ENCODE measurements around the gene ADAM8. TPM values are rescaled to one million over a fixed set of nuclear protein-coding genes. Genes with fewer than 3 reads are reported as not detected.

ADAM8 gene
- total and polyA plus RNA-seq, 2 of the 8 experiments (the other 6 are each of a cell fraction or from before 2014, with no cell fraction given) = 4.6 TPM

DNA sequence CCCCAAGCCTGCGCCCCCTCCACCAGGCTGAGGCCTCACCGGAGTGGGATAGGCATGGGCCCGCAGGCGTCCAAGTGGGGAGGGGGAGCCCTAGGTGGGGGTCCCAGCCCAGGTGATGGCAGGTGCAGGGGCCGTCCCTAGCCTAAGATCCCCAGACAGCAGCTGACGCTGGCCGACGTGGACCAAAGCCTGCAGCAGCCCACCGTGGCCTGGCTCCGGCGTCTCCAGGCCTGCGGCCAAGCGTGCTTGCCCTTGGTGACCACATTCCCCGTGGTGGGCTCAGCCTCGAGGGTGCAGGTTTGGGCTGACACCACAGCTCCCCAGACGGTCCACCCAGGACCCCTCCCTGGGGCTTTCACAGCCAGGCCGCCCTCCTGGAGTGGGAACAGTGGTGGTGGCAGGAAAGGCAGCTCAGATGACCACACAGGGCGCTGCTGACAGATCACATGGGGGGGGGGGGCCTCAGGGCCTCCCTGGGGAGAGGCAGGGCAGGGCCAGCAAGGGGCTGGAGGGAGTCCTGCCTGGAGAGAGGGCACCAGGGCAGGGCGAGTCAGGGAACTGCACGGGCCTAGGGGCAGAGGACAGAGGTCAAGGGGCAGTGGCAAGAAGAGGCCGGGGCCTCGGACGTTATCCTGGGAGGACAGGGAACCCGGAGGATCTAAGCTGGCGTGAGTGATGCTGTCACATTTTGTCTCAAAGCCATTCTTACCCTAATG lies 767 bp upstream of the ADAM8 start:
- peak overlapping the region; percentile 58 to 63 for H3K4me2 ChIP-seq (ENCODE audit: insufficient read depth in 1 of 2, low read depth in 2 of 2, low read length in 2 of 2)
- TF ChIP-seq EP300 (IDR thresholded peaks at IDR 0.05; ENCODE audit: borderline replicate concordance in 1 of 2, low read depth in 2 of 2, low read length in 2 of 2) = no peak
- TF ChIP-seq POLR2AphosphoS5 (IDR thresholded peaks at IDR 0.05; ENCODE audit: low read depth, low read length) = 0 out of 2 replicates have a peak, but pooled peaks have one; percentile 20
- ChIA-PET CTCF (ENCODE audit: partially characterized antibody) (interaction anchor here (0.7 to 1.8 kb wide), 8 partner anchors 9 to 134 kb away, joined by 3 to 6 read pairs (median 4); no protein-coding TSS in a partner anchor), POLR2A (ENCODE audit: partially characterized antibody) (interaction anchor here (0.7 to 2.4 kb wide), 6 partner anchors 10 to 70 kb away, joined by 3 to 7 read pairs (median 3); partner anchors contain the start of gene PRAP1)
- no peak overlapping the region for H3K4ac ChIP-seq (replicated peaks; ENCODE audit: insufficient read length, low read depth, low read length)
- FAIRE-seq = no peak
- H2BK20ac ChIP-seq (ENCODE audit: low read length) = no peak overlapping the region
- H2BK5ac ChIP-seq (ENCODE audit: low read depth, low read length) = peak overlapping the region; percentile 24; the same call in 1 of the 2 replicates
- H3K23me2 ChIP-seq (ENCODE audit: low read depth, low read length) = peaks cover 5% of the 10 kb centered on the region; the same call in 1 of the 2 replicates
- H2AK5ac ChIP-seq (ENCODE audit: low read depth, low read length) = no peak overlapping the region
- no peak overlapping the region for H2BK120ac ChIP-seq (replicated peaks; ENCODE audit: low read depth, low read length)
- peaks cover 0 to 13% (median 7%) of the 10 kb centered on the region in 4 experiments; a peak in 5 of 7 replicates for H3K4me1 ChIP-seq (replicated peaks in 1 of 4; ENCODE audit: control insufficient read depth in 3 of 4, insufficient read depth in 4 of 4, low read length in 3 of 4)
- no peak overlapping the region for H4K5ac ChIP-seq (ENCODE audit: insufficient read length, low read depth, low read length)
- H4K8ac ChIP-seq (ENCODE audit: extremely low read depth, insufficient read depth, low read length) = 0 out of 2 replicates have a peak overlapping the region, but pooled peaks have one; percentile 21
- peaks cover 2 to 10% (median 6%) of the 10 kb centered on the region in 4 experiments; a peak in 5 of 8 replicates for H3K36me3 ChIP-seq (ENCODE audit: control insufficient read depth in 2 of 4, insufficient read depth in 4 of 4, low read length in 3 of 4)
- H3K79me1 ChIP-seq (ENCODE audit: low read depth, low read length) = no peaks in the 10 kb centered on the region
- no peak overlapping the region for H2AFZ ChIP-seq (ENCODE audit: low read length)
- H3K9me3 ChIP-seq (ENCODE audit: insufficient read depth in 2 of 2, low read depth in 1 of 2, low read length in 1 of 2) = no peaks in the 10 kb centered on the region
- H3K9ac ChIP-seq (replicated peaks in 1 of 4; ENCODE audit: extremely low read depth in 1 of 4, low read depth in 3 of 4, low read length in 3 of 4) = no peak overlapping the region
- peaks cover 0 to 5% of the 10 kb centered on the region in 2 experiments for H4K20me1 ChIP-seq (replicated peaks in 1 of 2; ENCODE audit: control insufficient read depth in 1 of 2, insufficient read depth in 2 of 2, low read length in 2 of 2)
- WGBS, 2 experiments (ENCODE audit: extremely low coverage in 1 of 2, insufficient coverage in 1 of 2, insufficient read length in 1 of 2, insufficient replicate concordance in 2 of 2, low coverage in 1 of 2, low lambda C conversion rate in 2 of 2, missing lambda C conversion rate in 1 of 2) = 79% methylated on average over 23 of the region's 25 CpGs; no CpG with 5 or more reads in 1 of the 2 experiments
- no peak overlapping the region for H3K18ac ChIP-seq (ENCODE audit: extremely low read depth, low read length)
- H3K56ac ChIP-seq (replicated peaks; ENCODE audit: insufficient read length, low read depth, low read length) = no peak overlapping the region
- H4K91ac ChIP-seq (replicated peaks; ENCODE audit: insufficient read length, low read length) = no peak overlapping the region
- no peak overlapping the region for H2BK12ac ChIP-seq (ENCODE audit: low read depth, low read length)
- H3K27me3 ChIP-seq (replicated peaks in 1 of 4; ENCODE audit: control insufficient read depth in 3 of 4, extremely low read depth in 1 of 4, insufficient read depth in 3 of 4, low read length in 3 of 4) = peaks cover 0 to 7% (median 4%) of the 10 kb centered on the region in 4 experiments; a peak in 6 of 7 replicates
- H3K23ac ChIP-seq (ENCODE audit: insufficient read length) = no peak overlapping the region
- peak overlapping the region in 1 of 4 experiments; percentile 60; a peak in 3 of 8 replicates for H3K4me3 ChIP-seq (ENCODE audit: extremely low read depth in 1 of 4, insufficient read depth in 2 of 4, low read depth in 3 of 4, low read length in 4 of 4)
- H3K79me2 ChIP-seq (ENCODE audit: control insufficient read depth in 1 of 2, insufficient read depth in 2 of 2, low read length in 2 of 2) = no peaks in the 10 kb centered on the region
- H3K27ac ChIP-seq (ENCODE audit: low read depth, low read length) = no peak overlapping the region
- H3K14ac ChIP-seq (ENCODE audit: insufficient read length) = no peak overlapping the region
- no peak for DNase-seq (ENCODE audit: low read depth in 1 of 2, low spot score in 2 of 2)
- no peak overlapping the region for H2BK15ac ChIP-seq (ENCODE audit: low read length)
